Measurements from ENCODE around the gene IDH3A. TPM values are rescaled to one million over a fixed set of nuclear protein-coding genes. Genes with fewer than 3 reads are reported as not detected.

Gene IDH3A
- total and polyA plus RNA-seq, 11 donors, result 158 to 471 (median 290) TPM

DNA sequence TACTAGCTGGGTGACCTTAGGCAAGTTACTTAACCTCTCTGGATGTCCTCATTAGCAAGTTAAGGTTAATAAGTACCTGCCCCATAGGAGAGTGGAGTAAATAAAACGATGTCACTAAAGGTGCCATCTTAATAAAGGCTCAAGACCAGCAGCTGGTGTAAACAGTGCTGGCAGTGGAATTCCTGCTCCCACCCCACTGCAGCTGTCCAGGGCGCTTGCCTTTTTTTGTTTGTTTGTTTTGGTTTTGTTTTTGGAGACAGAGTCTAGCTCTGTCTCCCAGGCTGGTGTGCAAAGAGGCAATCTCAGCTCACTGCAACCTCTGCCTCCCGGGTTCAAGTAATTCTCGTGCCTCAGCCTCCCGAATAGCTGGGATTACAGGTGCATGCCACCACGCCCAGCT lies 28.9 kb downstream of the IDH3A start:
- Histone ChIP-seq H3K27me3 (no peaks in the 10 kb centered on the region), H3K4me1 (peaks cover 0 to 7% (median 0%) of the 10 kb centered on the region in 12 donors), H3K4me3 (no peak overlapping the region), H3K9me3 (no peaks in the 10 kb centered on the region), H3K27ac (no peak overlapping the region), H3K36me3 (peaks cover 0 to 6% (median 0%) of the 10 kb centered on the region in 9 donors)
- DNase-seq (no peak), ATAC-seq (no peak)
- WGBS, 4 donors, result 81 to 89% (median 83%) methylated on average over 6 of the region's 6 CpGs
- intact Hi-C loops (cut with DNase I), result loop anchor here in 5 of 10 donors (5.0 kb wide), 2 partner anchors 59 to 64 kb away; no protein-coding TSS in a partner anchor
- no peak for TF ChIP-seq POLR2A (IDR thresholded peaks at IDR 0.05)
- TF ChIP-seq, protein P1, sequence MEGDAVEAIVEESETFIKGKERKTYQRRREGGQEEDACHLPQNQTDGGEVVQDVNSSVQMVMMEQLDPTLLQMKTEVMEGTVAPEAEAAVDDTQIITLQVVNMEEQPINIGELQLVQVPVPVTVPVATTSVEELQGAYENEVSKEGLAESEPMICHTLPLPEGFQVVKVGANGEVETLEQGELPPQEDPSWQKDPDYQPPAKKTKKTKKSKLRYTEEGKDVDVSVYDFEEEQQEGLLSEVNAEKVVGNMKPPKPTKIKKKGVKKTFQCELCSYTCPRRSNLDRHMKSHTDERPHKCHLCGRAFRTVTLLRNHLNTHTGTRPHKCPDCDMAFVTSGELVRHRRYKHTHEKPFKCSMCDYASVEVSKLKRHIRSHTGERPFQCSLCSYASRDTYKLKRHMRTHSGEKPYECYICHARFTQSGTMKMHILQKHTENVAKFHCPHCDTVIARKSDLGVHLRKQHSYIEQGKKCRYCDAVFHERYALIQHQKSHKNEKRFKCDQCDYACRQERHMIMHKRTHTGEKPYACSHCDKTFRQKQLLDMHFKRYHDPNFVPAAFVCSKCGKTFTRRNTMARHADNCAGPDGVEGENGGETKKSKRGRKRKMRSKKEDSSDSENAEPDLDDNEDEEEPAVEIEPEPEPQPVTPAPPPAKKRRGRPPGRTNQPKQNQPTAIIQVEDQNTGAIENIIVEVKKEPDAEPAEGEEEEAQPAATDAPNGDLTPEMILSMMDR (IDR thresholded peaks at IDR 0.05), result no peak

DNA sequence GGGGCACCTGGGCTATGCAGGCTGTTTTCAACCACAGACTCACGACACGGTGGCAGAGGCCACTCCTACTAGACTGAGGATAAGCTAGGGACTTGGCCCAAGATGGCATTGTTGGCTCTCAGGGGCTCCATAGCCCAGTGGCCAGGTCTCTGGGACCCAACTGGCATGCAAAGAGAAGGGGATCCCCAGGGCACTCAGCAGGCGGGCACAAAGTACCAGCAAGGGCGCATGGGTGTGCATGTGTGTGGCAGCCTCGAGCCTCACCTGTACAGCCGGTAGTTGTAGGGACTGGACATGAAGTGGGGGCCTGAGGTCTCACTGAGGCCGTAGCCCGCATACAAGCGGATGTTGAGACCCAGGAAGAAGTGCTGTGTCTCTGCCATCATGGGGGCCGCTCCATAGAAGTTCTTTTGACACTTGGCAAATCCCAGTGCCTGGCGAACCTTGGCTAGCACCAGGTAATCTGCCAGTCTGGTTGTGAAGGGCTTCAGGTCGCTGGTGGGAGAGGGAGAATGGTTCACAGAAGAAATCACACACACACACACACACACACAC lies 30.2 kb downstream of the IDH3A start:
- peaks cover 0 to 1% (median 0%) of the 10 kb centered on the region in 9 donors for H3K36me3 ChIP-seq
- intact Hi-C loops (cut with DNase I), result loop anchor here in 5 of 10 donors (5.0 kb wide), 2 partner anchors 58 to 63 kb away; no protein-coding TSS in a partner anchor
- DNase-seq, result no peak

DNA sequence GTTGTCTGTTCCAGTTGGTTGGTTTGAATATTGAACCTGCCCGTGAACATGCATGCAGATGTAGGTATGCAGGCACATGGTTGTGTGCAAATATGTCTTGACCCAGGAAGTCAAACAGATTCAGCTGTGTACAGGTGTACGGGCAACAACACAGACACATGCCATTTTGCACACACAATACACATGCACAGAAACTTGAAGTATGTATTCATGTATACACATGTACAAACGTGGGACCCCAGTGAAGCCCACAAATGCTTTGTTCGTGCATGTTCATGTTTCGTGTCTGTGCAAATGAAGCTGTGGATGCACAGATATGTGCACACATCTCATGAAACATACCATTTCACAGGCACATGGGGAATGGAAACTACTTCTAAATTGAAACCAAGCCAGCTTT lies 30.7 kb downstream of the IDH3A start:
- TF ChIP-seq, protein P1 (IDR thresholded peaks at IDR 0.05), result no peak
- no peak for TF ChIP-seq POLR2A (IDR thresholded peaks at IDR 0.05)
- no peak overlapping the region for H3K4me3 ChIP-seq
- ATAC-seq (no peak), DNase-seq (no peak)
- no peaks in the 10 kb centered on the region for H3K36me3 ChIP-seq
- H3K9me3 ChIP-seq, result no peaks in the 10 kb centered on the region
- no peaks in the 10 kb centered on the region for H3K4me1 ChIP-seq
- no peak overlapping the region for H3K27ac ChIP-seq
- H3K27me3 ChIP-seq, result no peaks in the 10 kb centered on the region
- intact Hi-C loops (cut with DNase I), result loop anchor here in 5 of 10 donors (5.0 kb wide), 3 partner anchors 57 to 68 kb away; no protein-coding TSS in a partner anchor
- 83 to 96% (median 91%) methylated on average over 5 of the region's 5 CpGs for WGBS, 4 donors

More for the DNA sequence above, 30.2 kb downstream of the IDH3A start:
- H3K9me3 ChIP-seq, result no peaks in the 10 kb centered on the region
- 86 to 96% (median 92%) methylated on average over 10 to 12 of the region's 12 CpGs for WGBS, 4 donors
- H3K4me1 ChIP-seq, result no peaks in the 10 kb centered on the region
- H3K27ac ChIP-seq, result no peak overlapping the region
- no peaks in the 10 kb centered on the region for H3K27me3 ChIP-seq
- H3K4me3 ChIP-seq, result no peak overlapping the region
- no peak for ATAC-seq
- TF ChIP-seq, protein P1 (IDR thresholded peaks at IDR 0.05), result no peak
- TF ChIP-seq POLR2A (IDR thresholded peaks at IDR 0.05), result no peak

DNA sequence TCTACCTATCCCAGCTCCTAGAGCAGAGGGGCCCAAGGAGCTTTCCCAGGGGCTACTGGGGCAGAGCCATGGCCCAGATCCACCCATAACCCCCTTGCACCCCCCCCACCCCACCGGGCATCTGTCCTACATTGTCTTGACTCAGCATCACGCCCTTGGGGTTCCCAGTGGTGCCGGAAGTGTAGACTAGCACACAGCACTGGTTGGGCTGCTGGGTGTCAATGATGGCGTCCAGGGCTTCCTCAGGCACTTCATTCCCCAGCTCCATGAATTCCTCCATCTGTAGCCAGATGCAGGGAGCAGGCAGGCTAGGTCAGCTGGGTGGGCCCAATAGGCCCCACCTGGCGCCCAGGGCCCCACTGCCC lies 33.2 kb downstream of the IDH3A start:
- Histone ChIP-seq H3K4me1 (no peaks in the 10 kb centered on the region), H3K9me3 (no peaks in the 10 kb centered on the region), H3K27me3 (no peaks in the 10 kb centered on the region), H3K27ac (no peak overlapping the region), H3K36me3 (no peaks in the 10 kb centered on the region), H3K4me3 (no peak overlapping the region)
- 61 to 87% (median 81%) methylated on average over 4 to 5 of the region's 5 CpGs for WGBS, 4 donors
- TF ChIP-seq POLR2A (IDR thresholded peaks at IDR 0.05), result no peak
- TF ChIP-seq, protein P1 (IDR thresholded peaks at IDR 0.05), result no peak
- ATAC-seq (no peak), DNase-seq (no peak)
- intact Hi-C loops (cut with DNase I), result loop anchor here in 1 of 10 donors (5.0 kb wide), 1 partner anchor 70 kb away; no protein-coding TSS in a partner anchor
